ENCODE results near the gene ORMDL3. TPM values are rescaled to one million over a fixed set of nuclear protein-coding genes. Genes with fewer than 3 reads are reported as not detected.

Gene ORMDL3
- total and polyA plus RNA-seq, 8 donors, result 47.6 to 107 (median 82.7) TPM

Other genes with a start within 250 kb of the ORMDL3 start
- 10 to 100 TPM; 17.2 to 32.9 TPM for gene PGAP3, start 239.5 kb downstream of the ORMDL3 start, total RNA-seq
- gene PGAP3, start 239.5 kb downstream of the ORMDL3 start, polyA plus RNA-seq (ENCODE audit: insufficient read length in 6 of 6), result 10 to 100 TPM; 37.9 to 46.5 (median 41.1) TPM
- 100 to 1,000 TPM in 1 of 2 donors, 10 to 100 TPM in 1; 65.1 to 137 TPM for gene ERBB2, start 227.5 kb downstream of the ORMDL3 start, total RNA-seq
- gene ERBB2, start 227.5 kb downstream of the ORMDL3 start, polyA plus RNA-seq (ENCODE audit: insufficient read length in 6 of 6), result 100 to 1,000 TPM; 103 to 125 (median 107) TPM
- 10 to 100 TPM; 45.6 to 57.9 TPM for gene MIEN1, start 197.1 kb downstream of the ORMDL3 start, total RNA-seq
- gene MIEN1, start 197.1 kb downstream of the ORMDL3 start, polyA plus RNA-seq (ENCODE audit: insufficient read length in 6 of 6), result 10 to 100 TPM; 18.8 to 27.5 (median 24.0) TPM
- gene GRB7, start 189.7 kb downstream of the ORMDL3 start, total RNA-seq, result 10 to 100 TPM; 12.4 to 31.9 TPM
- gene GRB7, start 189.7 kb downstream of the ORMDL3 start, polyA plus RNA-seq (ENCODE audit: insufficient read length in 6 of 6), result 10 to 100 TPM; 25.8 to 34.2 (median 28.2) TPM
- 1 to 10 TPM; 3.3 to 6.6 TPM for gene IKZF3, start 63.3 kb downstream of the ORMDL3 start, total RNA-seq
- gene IKZF3, start 63.3 kb downstream of the ORMDL3 start, polyA plus RNA-seq (ENCODE audit: insufficient read length in 6 of 6), result 1 to 10 TPM; 1.2 to 1.9 (median 1.6) TPM
- gene ZPBP2, start 59.4 kb downstream of the ORMDL3 start, total RNA-seq, result not detected
- gene ZPBP2, start 59.4 kb downstream of the ORMDL3 start, polyA plus RNA-seq (ENCODE audit: insufficient read length in 6 of 6), result not detected
- gene GSDMB, start 9.0 kb downstream of the ORMDL3 start, total RNA-seq, result 10 to 100 TPM in 1 of 2 donors, 1 to 10 TPM in 1; 9.2 to 16.7 TPM
- 10 to 100 TPM; 15.9 to 36.4 (median 28.4) TPM for gene GSDMB, start 9.0 kb downstream of the ORMDL3 start, polyA plus RNA-seq (ENCODE audit: insufficient read length in 6 of 6)
- gene LRRC3C, start 131 bp upstream of the ORMDL3 start, total RNA-seq, result not detected
- gene LRRC3C, start 131 bp upstream of the ORMDL3 start, polyA plus RNA-seq (ENCODE audit: insufficient read length in 6 of 6), result not detected
- gene GSDMA, start 35.4 kb upstream of the ORMDL3 start, total RNA-seq, result under 1 TPM in 1 of 2 donors, not detected in 1; 0.76 TPM
- gene GSDMA, start 35.4 kb upstream of the ORMDL3 start, polyA plus RNA-seq (ENCODE audit: insufficient read length in 6 of 6), result 1 to 10 TPM in 1 of 6 donors, under 1 TPM in 5; 0.57 to 1.3 (median 0.88) TPM
- gene PSMD3, start 53.2 kb upstream of the ORMDL3 start, total RNA-seq, result 100 to 1,000 TPM in 1 of 2 donors, 10 to 100 TPM in 1; 72.8 to 117 TPM
- gene PSMD3, start 53.2 kb upstream of the ORMDL3 start, polyA plus RNA-seq (ENCODE audit: insufficient read length in 6 of 6), result 100 to 1,000 TPM in 2 of 6 donors, 10 to 100 TPM in 4; 91.1 to 108 (median 96.8) TPM
- gene CSF3, start 87.8 kb upstream of the ORMDL3 start, total RNA-seq, result 1 to 10 TPM in 1 of 2 donors, under 1 TPM in 1; 0.61 to 1.7 TPM
- not detected for gene CSF3, start 87.8 kb upstream of the ORMDL3 start, polyA plus RNA-seq (ENCODE audit: insufficient read length in 6 of 6)
- gene MED24, start 126.8 kb upstream of the ORMDL3 start, total RNA-seq, result 10 to 100 TPM; 72.0 to 75.2 TPM
- 100 to 1,000 TPM in 5 of 6 donors, 10 to 100 TPM in 1; 95.0 to 144 (median 114) TPM for gene MED24, start 126.8 kb upstream of the ORMDL3 start, polyA plus RNA-seq (ENCODE audit: insufficient read length in 6 of 6)
- 10 to 100 TPM; 37.9 to 45.2 TPM for gene THRA, start 135.4 kb upstream of the ORMDL3 start, total RNA-seq
- 10 to 100 TPM; 69.3 to 80.7 (median 75.3) TPM for gene THRA, start 135.4 kb upstream of the ORMDL3 start, polyA plus RNA-seq (ENCODE audit: insufficient read length in 6 of 6)
- gene NR1D1, start 173.0 kb upstream of the ORMDL3 start, total RNA-seq, result 10 to 100 TPM in 1 of 2 donors, 1 to 10 TPM in 1; 6.5 to 11.4 TPM
- 1 to 10 TPM; 3.0 to 4.9 (median 3.9) TPM for gene NR1D1, start 173.0 kb upstream of the ORMDL3 start, polyA plus RNA-seq (ENCODE audit: insufficient read length in 6 of 6)
- gene MSL1, start 194.4 kb upstream of the ORMDL3 start, total RNA-seq, result 100 to 1,000 TPM in 1 of 2 donors, 10 to 100 TPM in 1; 84.1 to 112 TPM
- 100 to 1,000 TPM; 174 to 203 (median 192) TPM for gene MSL1, start 194.4 kb upstream of the ORMDL3 start, polyA plus RNA-seq (ENCODE audit: insufficient read length in 6 of 6)
- gene CASC3, start 212.9 kb upstream of the ORMDL3 start, total RNA-seq, result 10 to 100 TPM; 63.4 to 98.8 TPM
- 100 to 1,000 TPM; 110 to 136 (median 129) TPM for gene CASC3, start 212.9 kb upstream of the ORMDL3 start, polyA plus RNA-seq (ENCODE audit: insufficient read length in 6 of 6)
- gene RAPGEFL1, start 249.9 kb upstream of the ORMDL3 start, total RNA-seq, result 10 to 100 TPM in 1 of 2 donors, 1 to 10 TPM in 1; 7.4 to 13.1 TPM
- 10 to 100 TPM in 1 of 6 donors, 1 to 10 TPM in 5; 6.3 to 10.3 (median 7.5) TPM for gene RAPGEFL1, start 249.9 kb upstream of the ORMDL3 start, polyA plus RNA-seq (ENCODE audit: insufficient read length in 6 of 6)

Data from left lung (tissue), 8 donors.